Measurements from ENCODE around the gene AKNA.

- TF ChIP-seq POLR2A (IDR thresholded peaks at IDR 0.05) (no peak), CTCF (IDR thresholded peaks at IDR 0.05) (no peak), POLR2AphosphoS5 (IDR thresholded peaks at IDR 0.05) (no peak), EP300 (IDR thresholded peaks at IDR 0.05; ENCODE audit: low read depth) (no peak)
These were observed 35.4 kb upstream of the AKNA start for GRCh38 chr9:114423181-114423580.
